Heart left ventricle (tissue), 13 donors: Measurements from ENCODE around the gene NRP1.

Experiments
- CTCF ChIP-seq, 12 donors: fragments of 200-600 bp; sonication (generic) in 4 of 12; IDR thresholded peaks; one replicate each; pipeline versions ENCODE4 v1.5.0 to v1.8.0; 2018 to 2022; ENCODE audit warnings: antibody characterized with exemption in 12 of 12, mild to moderate bottlenecking in 5 of 12
- POLR2A ChIP-seq, 2 donors: fragments of 450-650 bp; IDR thresholded peaks; one replicate each; pipeline ENCODE4 v1.6.1; 2017; ENCODE audit warnings: antibody characterized with exemption in 2 of 2, mild to moderate bottlenecking in 2 of 2, moderate library complexity in 2 of 2
- donor health status: ischemic (EF 13 %, LVEDD 7.1; RV severe dilation, severe dysfunction).
- donor health status: DM: no; HTN: yes; CAD: no.
- donor health status: DM: no; HTN: no; CAD: no.
- donor health status: ischemic (EF 25% LVEDD 6.9; RV normal size, moderate dysfunction).
- donor health status: ischemic (EF 25% LVEDD 5.7; RV mildly dilated, moderate dysfunction).
- donor health status: ischemic (EF 35%, LVEDD 5.7; RV mildly dilated, moderate dysfunction).
- donor health status: nonischemic (EF 11% LVEDD 7.7; RV severe dilation, severe dysfunction).
- donor health status: DM: yes; HTN: yes; CAD: no.
- donor health status: PGD.
- donor health status: ischemic (EF 29% LVEDD 5.4; RV normal size, mild dysfunction).
- donor health status: nonischemic (EF 23%, LVEDD 6.1; RV moderate dilation, normal function).

- no peak for TF ChIP-seq CTCF (IDR thresholded peaks at IDR 0.05)
- TF ChIP-seq POLR2A (IDR thresholded peaks at IDR 0.05) = no peak
Measured at GRCh38 chr10:33247221-33247922, 87.1 kb downstream of the NRP1 start.
